Measurements from ENCODE around the gene MAGOH.
"Not testable (repeated sequence)": the region's sequence is repeated elsewhere in the genome, so short reads cannot be mapped to it uniquely, and the experiment has no call there.

Gene MAGOH

GRCh38 chr1:53238197-53239155 lies at the start of gene MAGOH:
TSS of gene MAGOH (minus strand) at chr1:53238518. CDS start at chr1:53238448, 70 bp downstream.
- DNase-seq, result peak; percentile 97

- no peak for DNase-seq
These were observed 48.6 kb upstream of the MAGOH start for GRCh38 chr1:53286955-53287354.

- DNase-seq, result no peak
These were observed 47.8 kb upstream of the MAGOH start for GRCh38 chr1:53285969-53286760.

- no peak for DNase-seq
These were observed 47.2 kb upstream of the MAGOH start for GRCh38 chr1:53285546-53285945.

GRCh38 chr1:53284224-53285020 lies 46.1 kb upstream of the MAGOH start:
- DNase-seq, result no peak

- DNase-seq, result not testable (repeated sequence)
These were observed 44.8 kb upstream of the MAGOH start for GRCh38 chr1:53283156-53283555.

GRCh38 chr1:53281133-53281532 lies 42.8 kb upstream of the MAGOH start:
- no peak for DNase-seq

GRCh38 chr1:53280496-53280895 lies 42.2 kb upstream of the MAGOH start:
- DNase-seq, result no peak

GRCh38 chr1:53279296-53280200 lies 41.2 kb upstream of the MAGOH start:
- no peak for DNase-seq

- peak; percentile 68 for DNase-seq
These were observed 40.0 kb upstream of the MAGOH start for GRCh38 chr1:53278298-53278725.

- DNase-seq, result no peak
These were observed 39.0 kb upstream of the MAGOH start for GRCh38 chr1:53277326-53277725.

- DNase-seq, result no peak
These were observed 38.6 kb upstream of the MAGOH start for GRCh38 chr1:53276902-53277281.

GRCh38 chr1:53276153-53276901 lies 38.0 kb upstream of the MAGOH start:
- DNase-seq, result no peak

GRCh38 chr1:53275566-53275965 lies 37.2 kb upstream of the MAGOH start:
- no peak for DNase-seq

- no peak for DNase-seq
These were observed 36.3 kb upstream of the MAGOH start for GRCh38 chr1:53274541-53275185.

GRCh38 chr1:53274026-53274425 lies 35.7 kb upstream of the MAGOH start:
- DNase-seq, result no peak

GRCh38 chr1:53273526-53273925 lies 35.2 kb upstream of the MAGOH start:
- DNase-seq, result no peak

GRCh38 chr1:53272349-53272748 lies 34.0 kb upstream of the MAGOH start:
- no peak for DNase-seq

- DNase-seq, result no peak
These were observed 33.2 kb upstream of the MAGOH start for GRCh38 chr1:53271446-53272090.

- no peak for DNase-seq
These were observed 32.6 kb upstream of the MAGOH start for GRCh38 chr1:53270873-53271272.
